Central memory CD4-positive, alpha-beta T cell (primary cell): ENCODE data around the gene DOCK4.

ENCODE experiments used
- DNase-seq: peaks from one replicate; pipeline ENCODE4 v3.0.0; 2022

The DOCK4 gene

GRCh38 chr7:112105584-112106530 is 100.3 kb downstream of the DOCK4 start:
- DNase-seq: no peak

DNA sequence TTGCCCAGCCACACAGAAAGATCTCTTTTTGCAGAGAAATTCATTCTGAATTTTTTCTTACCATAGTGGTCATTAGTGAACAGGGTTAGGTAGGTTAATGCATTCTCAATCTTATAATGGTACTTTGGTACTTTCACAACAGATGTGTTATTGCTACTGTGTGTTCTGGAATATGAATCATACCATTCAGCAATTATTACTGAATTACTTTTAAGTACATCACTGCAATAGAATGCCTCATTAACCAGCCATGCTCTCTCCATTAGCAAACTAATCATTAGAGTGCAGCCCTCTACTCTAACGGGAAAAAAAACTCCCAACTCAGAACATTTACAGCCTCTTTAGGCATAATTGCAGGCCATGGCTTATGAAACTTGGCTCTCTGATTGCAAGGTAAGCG is 102.1 kb downstream of the DOCK4 start:
- no peak for DNase-seq

- no peak for DNase-seq
These were observed 103.0 kb downstream of the DOCK4 start for GRCh38 chr7:112103246-112103645.

- no peak for DNase-seq
These were observed 104.9 kb downstream of the DOCK4 start for GRCh38 chr7:112101201-112101846.

GRCh38 chr7:112097524-112097923 is 108.7 kb downstream of the DOCK4 start:
- no peak for DNase-seq

GRCh38 chr7:112093409-112093808 is 112.8 kb downstream of the DOCK4 start:
- DNase-seq: no peak

GRCh38 chr7:112092709-112093395 is 113.3 kb downstream of the DOCK4 start:
- no peak for DNase-seq

DNA sequence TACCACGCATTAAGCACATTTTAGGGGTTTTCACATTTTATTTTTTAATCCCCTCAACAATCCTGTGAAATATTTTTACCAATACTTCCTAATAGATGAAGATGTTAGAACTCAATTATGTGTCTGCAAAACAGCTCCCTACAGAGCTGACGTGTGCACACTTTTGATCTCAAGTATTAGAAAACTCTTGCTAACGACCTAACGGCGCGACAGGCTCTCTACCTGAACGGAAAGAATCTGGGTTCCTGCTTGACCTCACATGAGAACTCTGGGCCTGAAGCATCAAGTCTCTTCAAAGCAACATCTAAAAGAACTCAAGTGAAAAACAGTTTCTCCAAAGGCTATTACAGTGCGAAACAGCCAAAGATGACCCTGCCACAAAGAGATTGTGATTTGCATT is 113.9 kb downstream of the DOCK4 start:
- DNase-seq: no peak

DNA sequence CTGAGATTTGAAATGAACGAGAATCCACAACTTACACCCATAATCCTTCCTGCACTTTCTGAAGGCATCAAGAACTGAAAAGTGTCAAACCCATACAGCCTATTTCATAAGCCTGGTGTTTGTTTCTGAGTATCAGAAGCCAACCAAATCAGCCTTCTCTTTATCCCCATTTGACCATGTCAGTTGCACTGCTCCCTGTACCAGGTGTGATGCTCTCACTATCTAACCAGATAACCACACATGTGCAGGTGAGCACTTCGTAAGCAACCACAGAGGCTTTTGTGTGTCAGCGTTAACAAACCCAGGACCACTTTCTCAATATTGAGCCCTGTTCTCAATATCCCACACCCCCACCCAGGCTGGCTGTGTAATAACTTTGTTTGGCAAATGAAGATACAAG is 114.4 kb downstream of the DOCK4 start:
- DNase-seq: no peak

DNA sequence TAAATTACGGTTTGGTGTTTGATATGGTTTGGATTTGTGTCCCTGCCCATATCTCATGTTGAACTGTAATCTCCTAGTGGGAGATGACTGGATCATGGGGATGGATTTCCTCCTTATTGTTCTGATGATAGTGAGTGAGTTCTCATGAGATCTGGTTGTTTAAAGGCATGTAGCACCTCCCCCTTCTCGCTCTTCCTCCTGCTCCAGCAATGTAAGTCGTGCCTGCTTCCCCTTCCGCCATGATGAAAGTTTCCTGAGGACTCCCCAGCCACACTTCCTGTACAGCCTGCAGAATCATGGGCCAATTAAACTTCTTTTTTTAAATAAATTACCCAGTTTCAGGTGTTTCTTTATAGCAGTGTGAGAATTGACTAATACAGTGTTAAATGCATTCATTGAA is 116.6 kb downstream of the DOCK4 start:
- no peak for DNase-seq

GRCh38 chr7:112088484-112089016 is 117.6 kb downstream of the DOCK4 start:
- no peak for DNase-seq

- no peak for DNase-seq
These were observed 119.5 kb downstream of the DOCK4 start for GRCh38 chr7:112086496-112087254.

GRCh38 chr7:112084520-112084971 is 121.7 kb downstream of the DOCK4 start:
- DNase-seq: no peak

DNA sequence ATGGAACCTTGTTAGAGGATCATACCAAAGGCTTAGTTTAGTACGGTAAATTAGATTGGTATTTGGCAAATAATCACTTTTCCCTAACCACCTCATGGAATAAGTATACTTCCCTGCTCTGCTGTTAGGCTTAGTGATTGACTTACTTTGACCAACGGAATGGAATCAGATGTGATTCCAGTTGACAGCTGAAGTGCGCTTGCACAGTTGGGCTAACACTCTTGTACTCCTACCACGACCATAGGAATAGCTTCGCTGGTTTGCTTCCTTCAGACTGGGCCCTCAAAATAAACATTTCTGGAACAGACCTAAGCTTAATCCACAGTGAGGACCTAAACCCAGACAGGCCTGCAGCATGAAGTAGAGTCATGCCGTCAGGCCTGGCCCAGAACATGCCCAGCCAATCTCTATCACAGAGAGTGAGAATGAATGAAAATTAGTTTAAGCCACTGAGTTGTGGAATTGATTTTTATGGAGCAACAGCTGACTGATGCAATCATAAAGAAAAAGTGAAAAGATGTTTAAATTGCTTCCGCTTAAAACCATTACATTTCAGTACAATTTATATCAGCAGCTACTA is 122.3 kb downstream of the DOCK4 start:
- no peak for DNase-seq

DNA sequence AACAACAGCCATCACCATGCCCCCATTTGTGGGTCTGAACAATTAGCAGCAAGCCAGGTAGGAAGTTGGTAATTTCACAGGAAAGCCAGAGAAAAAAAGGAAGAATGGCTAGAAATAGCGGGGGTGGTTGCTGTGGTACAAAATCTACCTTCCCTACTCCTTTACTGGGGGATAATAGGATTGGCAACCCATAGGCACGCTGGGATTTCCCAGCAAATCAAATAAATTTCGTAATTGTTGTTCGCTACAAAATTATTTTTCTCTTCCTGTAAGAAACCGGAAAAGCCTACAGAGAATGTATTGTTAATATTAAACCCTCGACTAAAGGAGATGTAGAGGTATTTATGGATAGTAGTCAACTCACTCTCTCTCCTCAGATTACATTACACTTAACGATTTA is 123.9 kb downstream of the DOCK4 start:
- no peak for DNase-seq

GRCh38 chr7:112081778-112082177 is 124.4 kb downstream of the DOCK4 start:
- DNase-seq: no peak

DNA sequence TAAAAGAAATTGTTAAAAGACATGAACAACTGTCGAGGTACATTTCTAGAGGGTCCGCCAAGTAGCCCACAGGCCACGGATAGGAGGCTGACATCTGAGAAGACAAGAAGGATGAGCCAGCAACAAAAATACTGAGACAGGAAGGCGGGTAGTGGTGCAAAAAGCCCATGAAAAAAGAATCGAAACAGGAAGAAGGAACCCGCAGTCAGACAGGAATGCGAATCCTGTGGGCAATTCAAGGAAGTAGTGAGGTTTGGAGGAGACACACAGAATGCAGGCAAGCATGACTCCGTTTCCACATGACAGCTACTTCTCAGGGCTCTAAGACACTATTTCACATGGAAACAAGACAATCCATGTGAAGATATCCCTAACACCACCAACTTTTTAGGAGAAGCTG is 125.2 kb downstream of the DOCK4 start:
- no peak for DNase-seq

DNA sequence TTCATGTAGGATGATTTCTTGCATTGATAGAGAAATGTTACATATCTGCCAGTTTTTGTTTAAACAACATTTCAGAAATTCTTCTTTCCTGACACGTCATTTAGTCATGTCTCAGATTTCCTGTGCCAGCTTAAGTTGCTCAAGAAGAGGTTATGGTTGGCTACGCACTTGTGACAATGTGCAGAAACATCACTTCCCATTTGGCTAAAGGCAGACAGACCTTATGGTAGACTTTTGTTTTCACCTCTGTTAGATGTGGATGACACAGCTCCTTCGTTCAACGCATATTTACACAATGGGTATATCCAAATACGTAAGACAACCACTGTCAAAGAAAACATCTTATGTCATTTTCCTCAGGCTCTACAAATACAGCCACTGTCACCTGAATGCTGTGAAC is 125.8 kb downstream of the DOCK4 start:
- DNase-seq: no peak

GRCh38 chr7:112079673-112080072 is 126.5 kb downstream of the DOCK4 start:
- no peak for DNase-seq

DNA sequence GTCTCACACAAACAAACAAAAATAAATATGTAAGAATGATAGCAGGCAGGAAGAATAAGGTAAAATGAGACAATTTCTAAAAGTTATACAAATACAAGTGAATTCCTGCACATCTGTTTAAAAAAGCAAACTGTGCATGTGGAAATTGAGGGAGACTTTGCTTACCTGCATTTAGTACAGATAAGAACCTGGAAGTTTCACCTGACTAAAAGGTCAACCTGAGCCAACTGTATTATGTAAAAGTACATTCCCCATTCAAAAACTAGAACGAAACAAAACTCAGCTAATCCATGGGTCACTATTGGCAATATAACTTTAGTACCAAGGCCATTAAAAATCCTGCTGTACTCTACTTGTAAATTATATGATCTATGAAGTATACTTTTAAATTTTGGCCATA is 127.1 kb downstream of the DOCK4 start:
- DNase-seq: no peak

DNA sequence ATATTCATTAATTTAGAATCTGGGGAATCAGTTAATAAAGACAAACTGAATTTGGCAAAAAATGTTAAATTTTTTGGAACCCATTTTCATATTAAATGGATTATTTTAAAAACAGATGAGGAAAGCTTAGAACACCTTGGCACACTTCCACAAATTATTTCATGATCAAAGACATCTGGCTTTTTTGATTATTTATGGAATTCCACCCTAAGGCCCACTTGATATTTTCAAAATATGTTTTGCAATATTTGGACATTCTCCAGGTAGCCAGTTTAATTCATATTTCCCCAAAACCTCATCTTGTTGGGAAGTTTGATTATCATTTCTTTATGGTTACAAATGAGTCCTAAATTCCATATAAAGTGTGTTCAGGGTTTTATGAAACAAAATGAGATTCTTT is 129.9 kb downstream of the DOCK4 start:
- DNase-seq: no peak

GRCh38 chr7:112074464-112074863 is 131.7 kb downstream of the DOCK4 start:
- DNase-seq: no peak
